ENCODE data around the gene NAV3.

- TF ChIP-seq, protein P1, sequence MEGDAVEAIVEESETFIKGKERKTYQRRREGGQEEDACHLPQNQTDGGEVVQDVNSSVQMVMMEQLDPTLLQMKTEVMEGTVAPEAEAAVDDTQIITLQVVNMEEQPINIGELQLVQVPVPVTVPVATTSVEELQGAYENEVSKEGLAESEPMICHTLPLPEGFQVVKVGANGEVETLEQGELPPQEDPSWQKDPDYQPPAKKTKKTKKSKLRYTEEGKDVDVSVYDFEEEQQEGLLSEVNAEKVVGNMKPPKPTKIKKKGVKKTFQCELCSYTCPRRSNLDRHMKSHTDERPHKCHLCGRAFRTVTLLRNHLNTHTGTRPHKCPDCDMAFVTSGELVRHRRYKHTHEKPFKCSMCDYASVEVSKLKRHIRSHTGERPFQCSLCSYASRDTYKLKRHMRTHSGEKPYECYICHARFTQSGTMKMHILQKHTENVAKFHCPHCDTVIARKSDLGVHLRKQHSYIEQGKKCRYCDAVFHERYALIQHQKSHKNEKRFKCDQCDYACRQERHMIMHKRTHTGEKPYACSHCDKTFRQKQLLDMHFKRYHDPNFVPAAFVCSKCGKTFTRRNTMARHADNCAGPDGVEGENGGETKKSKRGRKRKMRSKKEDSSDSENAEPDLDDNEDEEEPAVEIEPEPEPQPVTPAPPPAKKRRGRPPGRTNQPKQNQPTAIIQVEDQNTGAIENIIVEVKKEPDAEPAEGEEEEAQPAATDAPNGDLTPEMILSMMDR (IDR thresholded peaks at IDR 0.05), result no peak
- TF ChIP-seq EZH2 (IDR thresholded peaks at IDR 0.05) (no peak), EZH2phosphoT487 (IDR thresholded peaks at IDR 0.05) (no peak)
These were observed 112.8 kb downstream of the NAV3 start for GRCh38 chr12:77943466-77943865.

Measured in neural progenitor cell (in vitro differentiated cells).